DMS79 treated with DMSO at 0.1 percent for 48 hours (cell line): ENCODE data around the gene RNF183.

Experiments used
- DNase-seq: peaks from one replicate; lab custom pipeline; 2025; lab: John Stamatoyannopoulos, UW

The RNF183 gene

GRCh38 chr9:113302792-113303418, at the start of gene RNF183:
Gene RNF183 (minus strand): TSS chr9:113303376. CDS start chr9:113298184, 5,192 bp downstream.
- no peak for DNase-seq

- DNase-seq = no peak
These were observed 49.2 kb upstream of the RNF183 start for GRCh38 chr9:113352411-113352810.

GRCh38 chr9:113352006-113352405, 48.8 kb upstream of the RNF183 start:
- DNase-seq = no peak

- no peak for DNase-seq
These were observed 47.8 kb upstream of the RNF183 start for GRCh38 chr9:113350937-113351336.

- peak; percentile 30 for DNase-seq
These were observed 47.0 kb upstream of the RNF183 start for GRCh38 chr9:113350107-113350661.

- DNase-seq = peak; percentile 17
These were observed 46.4 kb upstream of the RNF183 start, which contains the start of gene BSPRY for GRCh38 chr9:113349445-113350094. Gene BSPRY (plus strand): TSS chr9:113349541. CDS start chr9:113349580, 39 bp downstream.

- DNase-seq = no peak
These were observed 45.9 kb upstream of the RNF183 start for GRCh38 chr9:113349066-113349444.

- DNase-seq = no peak
These were observed 45.3 kb upstream of the RNF183 start for GRCh38 chr9:113348437-113348836.

- no peak for DNase-seq
These were observed 42.5 kb upstream of the RNF183 start for GRCh38 chr9:113345671-113346070.

- peak; percentile 12 for DNase-seq
These were observed 42.0 kb upstream of the RNF183 start for GRCh38 chr9:113345190-113345589.

- DNase-seq = peak; percentile 95
These were observed 40.6 kb upstream of the RNF183 start for GRCh38 chr9:113343732-113344231.

GRCh38 chr9:113341712-113342410, 38.7 kb upstream of the RNF183 start:
- DNase-seq = peak; percentile 66

- peak; percentile 86 for DNase-seq
These were observed 37.0 kb upstream of the RNF183 start, which contains the start of gene WDR31 for GRCh38 chr9:113340011-113340699. Gene WDR31 (minus strand): TSS chr9:113340275. CDS start chr9:113332022, 8,253 bp downstream.

GRCh38 chr9:113337714-113338113, 34.5 kb upstream of the RNF183 start:
- DNase-seq = no peak

GRCh38 chr9:113331780-113332179, 28.6 kb upstream of the RNF183 start:
- DNase-seq = no peak

- no peak for DNase-seq
These were observed 25.0 kb upstream of the RNF183 start for GRCh38 chr9:113328045-113328782.

GRCh38 chr9:113326230-113326629, 23.1 kb upstream of the RNF183 start:
- DNase-seq = no peak

- no peak for DNase-seq
These were observed 19.5 kb upstream of the RNF183 start for GRCh38 chr9:113322671-113323070.

GRCh38 chr9:113320051-113320450, 16.9 kb upstream of the RNF183 start:
- no peak for DNase-seq

GRCh38 chr9:113319054-113319453, 15.9 kb upstream of the RNF183 start:
- no peak for DNase-seq

- DNase-seq = no peak
These were observed 14.6 kb upstream of the RNF183 start for GRCh38 chr9:113317777-113318176.
